ENCODE measurements around the gene MAP3K3.

Gene MAP3K3

DNA sequence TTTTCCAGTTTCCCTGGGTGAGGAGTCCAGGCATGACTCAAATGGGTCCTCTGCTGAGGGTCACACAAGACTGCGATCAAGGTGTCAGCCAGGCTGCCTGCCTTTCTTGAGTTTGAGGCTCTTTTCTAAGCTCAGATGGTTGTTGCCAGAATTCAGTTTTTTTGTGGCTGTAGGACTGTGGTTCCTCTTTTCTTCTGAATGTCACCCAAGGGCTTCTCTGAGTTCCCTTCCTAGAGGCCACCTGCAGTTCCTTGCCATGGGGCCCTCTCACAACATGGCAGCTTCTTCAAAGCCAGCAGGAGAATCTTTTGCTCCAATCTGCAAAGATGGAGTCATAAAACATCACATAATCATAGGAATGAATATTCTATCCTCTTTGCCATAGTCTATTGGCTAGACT lies 60.2 kb downstream of the MAP3K3 start:
- intact Hi-C loops (cut with micrococcal nuclease), result no loop called here
- Mint-ChIP-seq H3K4me1 (ENCODE audit: low read depth) (peaks cover 25% of the 10 kb centered on the region), H3K27ac (no peak overlapping the region), H3K9me3 (no peaks in the 10 kb centered on the region), H3K4me3 (no peak overlapping the region), H3K27me3 (no peaks in the 10 kb centered on the region), H3K36me3 (ENCODE audit: low read depth) (peaks cover 100% of the 10 kb centered on the region)

DNA sequence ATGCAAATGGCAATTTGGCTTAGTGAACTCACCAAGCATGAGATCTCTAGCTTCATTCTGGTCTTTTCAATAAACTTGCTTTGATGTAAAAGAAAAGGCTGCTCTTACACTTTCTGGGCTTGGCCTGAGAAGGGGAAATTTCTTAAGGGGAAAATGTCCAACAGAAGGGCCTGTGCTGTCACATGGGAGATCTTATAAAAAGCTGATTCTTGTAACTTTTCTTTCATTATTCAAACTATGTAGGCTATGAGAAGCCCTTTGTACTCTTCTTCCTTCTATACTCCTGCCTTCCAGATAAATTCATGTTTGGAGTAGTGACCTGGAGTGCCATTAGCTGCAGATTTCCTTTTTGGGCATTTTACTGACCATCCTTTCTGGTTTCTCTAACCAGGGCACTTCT lies 60.8 kb downstream of the MAP3K3 start:
- Mint-ChIP-seq H3K4me3 (no peak overlapping the region), H3K4me1 (ENCODE audit: low read depth) (peaks cover 25% of the 10 kb centered on the region), H3K27ac (no peak overlapping the region), H3K36me3 (ENCODE audit: low read depth) (peaks cover 100% of the 10 kb centered on the region), H3K27me3 (no peaks in the 10 kb centered on the region), H3K9me3 (no peaks in the 10 kb centered on the region)
- intact Hi-C loops (cut with micrococcal nuclease), result no loop called here

DNA sequence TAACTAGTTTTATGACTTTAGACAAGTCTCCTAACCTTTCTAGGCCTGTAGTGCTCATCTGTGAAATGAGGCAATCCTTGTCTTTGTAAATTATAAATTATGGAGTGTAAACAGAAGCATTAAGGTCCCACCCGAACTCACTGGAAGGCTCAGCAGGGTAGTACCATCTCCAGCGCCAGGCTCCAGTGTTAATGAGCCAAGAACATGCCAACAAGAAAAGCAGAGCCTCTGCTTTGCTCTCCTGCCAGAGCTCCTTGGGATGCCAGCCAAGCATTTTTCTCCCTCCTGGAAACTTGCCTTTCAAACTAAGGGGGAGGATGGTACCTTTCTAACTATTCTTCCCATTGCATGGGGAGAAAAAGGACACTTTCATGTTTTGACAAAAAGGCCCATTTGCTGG lies 62.8 kb downstream of the MAP3K3 start:
- Mint-ChIP-seq H3K27me3 (no peaks in the 10 kb centered on the region), H3K4me3 (no peak overlapping the region), H3K36me3 (ENCODE audit: low read depth) (peaks cover 100% of the 10 kb centered on the region), H3K27ac (no peak overlapping the region), H3K4me1 (ENCODE audit: low read depth) (peaks cover 25% of the 10 kb centered on the region), H3K9me3 (no peaks in the 10 kb centered on the region)
- intact Hi-C loops (cut with micrococcal nuclease), result no loop called here

DNA sequence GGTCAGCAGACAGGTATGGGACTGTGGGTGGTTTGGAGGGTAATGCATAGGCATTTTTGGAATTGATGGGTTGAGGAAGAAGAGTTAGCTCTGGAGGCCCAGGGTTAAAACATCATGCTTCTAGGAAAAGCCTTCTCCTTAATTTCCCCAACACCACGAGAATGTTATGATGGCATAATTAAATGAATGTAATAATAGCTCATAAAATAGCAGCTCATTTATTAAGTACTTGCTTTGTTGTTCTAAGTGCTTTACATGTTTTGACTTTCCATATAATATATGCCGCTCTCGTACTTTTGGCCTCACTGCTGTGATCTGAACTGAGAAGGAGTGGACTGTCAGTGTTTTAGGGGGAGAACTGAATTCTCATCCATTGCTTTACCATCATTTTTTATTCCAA lies 63.4 kb downstream of the MAP3K3 start:
- intact Hi-C loops (cut with micrococcal nuclease), result no loop called here
- peaks cover 25% of the 10 kb centered on the region for H3K4me1 Mint-ChIP-seq (ENCODE audit: low read depth)
- H3K36me3 Mint-ChIP-seq (ENCODE audit: low read depth), result peaks cover 100% of the 10 kb centered on the region
- H3K27me3 Mint-ChIP-seq, result no peaks in the 10 kb centered on the region
- no peak overlapping the region for H3K4me3 Mint-ChIP-seq
- no peak overlapping the region for H3K27ac Mint-ChIP-seq
- no peaks in the 10 kb centered on the region for H3K9me3 Mint-ChIP-seq

DNA sequence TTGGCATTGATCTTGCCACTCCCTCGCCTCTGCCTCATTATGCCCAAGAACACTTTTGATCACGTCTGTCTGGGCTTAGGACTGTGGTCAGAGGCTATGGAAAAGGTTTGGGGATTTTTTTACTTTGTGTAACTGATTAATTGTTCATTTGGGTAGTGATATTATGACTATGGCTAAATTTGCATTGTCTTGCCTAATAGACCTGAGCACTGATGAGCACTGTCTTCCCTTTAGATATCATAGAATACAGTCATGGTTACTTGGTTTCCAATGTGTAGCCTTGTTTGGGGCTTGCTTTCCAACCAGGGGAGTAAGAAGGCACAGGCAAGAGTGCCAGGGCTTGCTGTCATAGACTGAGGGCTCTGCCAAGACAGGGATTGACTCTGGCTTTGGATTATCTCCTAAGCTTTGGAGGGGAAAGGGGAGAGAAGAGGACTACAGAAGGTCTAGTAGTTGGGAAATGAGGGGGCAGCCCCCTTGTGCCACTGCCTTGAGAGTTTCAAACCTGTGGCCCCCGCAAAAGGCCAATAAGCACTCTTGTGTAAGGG lies 64.0 kb downstream of the MAP3K3 start:
- Mint-ChIP-seq H3K27ac (no peak overlapping the region), H3K36me3 (ENCODE audit: low read depth) (peaks cover 100% of the 10 kb centered on the region), H3K9me3 (no peaks in the 10 kb centered on the region), H3K4me3 (no peak overlapping the region), H3K4me1 (ENCODE audit: low read depth) (peaks cover 19% of the 10 kb centered on the region), H3K27me3 (no peaks in the 10 kb centered on the region)
- intact Hi-C loops (cut with micrococcal nuclease), result no loop called here

DNA sequence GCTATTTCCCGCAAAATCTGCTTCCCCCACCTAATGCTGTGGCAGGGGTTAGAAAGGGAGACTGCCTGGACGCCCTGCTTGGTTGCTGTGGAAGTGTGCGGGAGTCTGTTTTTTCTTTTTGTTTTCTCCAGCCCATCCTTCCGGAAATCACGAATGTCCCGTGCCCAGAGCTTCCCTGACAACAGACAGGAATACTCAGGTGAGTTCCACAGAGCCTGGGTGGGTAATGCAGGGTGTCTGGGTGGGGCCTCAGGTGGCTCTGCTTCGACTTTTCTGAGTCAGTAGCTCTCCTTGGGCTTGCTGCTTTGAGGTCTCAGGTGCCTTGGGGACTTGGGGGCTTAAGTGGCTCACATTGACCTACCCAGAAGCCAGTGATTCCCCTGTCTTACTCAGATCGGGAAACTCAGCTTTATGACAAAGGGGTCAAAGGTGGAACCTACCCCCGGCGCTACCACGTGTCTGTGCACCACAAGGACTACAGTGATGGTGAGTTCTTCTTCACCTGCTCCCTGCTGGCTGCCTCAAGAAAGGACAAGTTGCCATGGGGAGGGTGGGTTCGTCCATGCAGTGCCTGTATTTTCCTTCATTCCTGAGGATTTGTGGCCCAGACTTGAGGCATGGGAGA lies 66.3 kb downstream of the MAP3K3 start:
- Mint-ChIP-seq H3K36me3 (ENCODE audit: low read depth) (peaks cover 100% of the 10 kb centered on the region), H3K27ac (no peak overlapping the region), H3K4me1 (ENCODE audit: low read depth) (peaks cover 10% of the 10 kb centered on the region), H3K9me3 (no peaks in the 10 kb centered on the region), H3K27me3 (no peaks in the 10 kb centered on the region), H3K4me3 (no peak overlapping the region)
- intact Hi-C loops (cut with micrococcal nuclease), result no loop called here

DNA sequence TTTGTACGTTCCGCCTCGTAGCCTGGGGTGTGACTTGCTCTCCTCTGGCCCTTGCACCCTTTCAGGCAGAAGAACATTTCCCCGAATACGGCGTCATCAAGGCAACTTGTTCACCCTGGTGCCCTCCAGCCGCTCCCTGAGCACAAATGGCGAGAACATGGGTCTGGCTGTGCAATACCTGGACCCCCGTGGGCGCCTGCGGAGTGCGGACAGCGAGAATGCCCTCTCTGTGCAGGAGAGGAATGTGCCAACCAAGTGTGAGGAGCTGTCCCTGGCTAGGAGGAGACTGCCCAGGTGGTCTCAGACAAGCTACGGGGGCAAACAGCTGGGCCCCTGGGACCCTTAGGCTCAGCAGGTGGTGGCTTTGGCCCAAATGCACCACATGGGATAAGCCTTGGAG lies 67.3 kb downstream of the MAP3K3 start:
- H3K4me3 Mint-ChIP-seq, result no peak overlapping the region
- peaks cover 18% of the 10 kb centered on the region for H3K4me1 Mint-ChIP-seq (ENCODE audit: low read depth)
- H3K27ac Mint-ChIP-seq, result no peak overlapping the region
- intact Hi-C loops (cut with micrococcal nuclease), result no loop called here
- no peaks in the 10 kb centered on the region for H3K27me3 Mint-ChIP-seq
- H3K36me3 Mint-ChIP-seq (ENCODE audit: low read depth), result peaks cover 100% of the 10 kb centered on the region
- H3K9me3 Mint-ChIP-seq, result no peaks in the 10 kb centered on the region

DNA sequence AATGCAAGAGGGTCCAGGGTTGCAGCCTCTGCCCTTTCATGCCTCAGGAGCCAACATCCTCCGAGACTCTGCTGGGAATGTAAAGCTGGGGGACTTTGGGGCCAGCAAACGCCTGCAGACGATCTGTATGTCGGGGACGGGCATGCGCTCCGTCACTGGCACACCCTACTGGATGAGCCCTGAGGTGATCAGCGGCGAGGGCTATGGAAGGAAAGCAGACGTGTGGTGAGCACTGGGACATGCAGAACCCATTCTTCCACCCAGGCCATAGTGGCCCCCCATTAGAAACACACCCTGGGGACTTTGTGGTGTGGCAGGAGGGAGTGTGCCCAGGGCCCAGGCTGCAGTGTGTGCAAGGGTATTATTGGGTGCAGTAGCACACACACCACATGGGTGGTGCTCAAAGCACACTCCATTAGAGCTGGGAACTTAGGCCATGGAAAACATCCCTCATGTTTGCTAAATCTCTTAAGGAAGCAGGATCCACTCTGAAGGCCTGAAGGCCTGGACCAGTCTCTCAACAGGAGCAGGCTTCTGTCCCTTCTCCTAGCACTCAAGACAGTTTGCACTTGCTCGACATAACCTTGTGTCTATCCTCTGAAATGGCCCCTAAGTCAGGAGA lies 70.1 kb downstream of the MAP3K3 start:
- Mint-ChIP-seq H3K27me3 (no peaks in the 10 kb centered on the region), H3K4me3 (no peak overlapping the region), H3K36me3 (ENCODE audit: low read depth) (peaks cover 100% of the 10 kb centered on the region), H3K4me1 (ENCODE audit: low read depth) (peaks cover 47% of the 10 kb centered on the region), H3K9me3 (no peaks in the 10 kb centered on the region), H3K27ac (peak overlapping the region; percentile 84)
- intact Hi-C loops (cut with micrococcal nuclease), result no loop called here

DNA sequence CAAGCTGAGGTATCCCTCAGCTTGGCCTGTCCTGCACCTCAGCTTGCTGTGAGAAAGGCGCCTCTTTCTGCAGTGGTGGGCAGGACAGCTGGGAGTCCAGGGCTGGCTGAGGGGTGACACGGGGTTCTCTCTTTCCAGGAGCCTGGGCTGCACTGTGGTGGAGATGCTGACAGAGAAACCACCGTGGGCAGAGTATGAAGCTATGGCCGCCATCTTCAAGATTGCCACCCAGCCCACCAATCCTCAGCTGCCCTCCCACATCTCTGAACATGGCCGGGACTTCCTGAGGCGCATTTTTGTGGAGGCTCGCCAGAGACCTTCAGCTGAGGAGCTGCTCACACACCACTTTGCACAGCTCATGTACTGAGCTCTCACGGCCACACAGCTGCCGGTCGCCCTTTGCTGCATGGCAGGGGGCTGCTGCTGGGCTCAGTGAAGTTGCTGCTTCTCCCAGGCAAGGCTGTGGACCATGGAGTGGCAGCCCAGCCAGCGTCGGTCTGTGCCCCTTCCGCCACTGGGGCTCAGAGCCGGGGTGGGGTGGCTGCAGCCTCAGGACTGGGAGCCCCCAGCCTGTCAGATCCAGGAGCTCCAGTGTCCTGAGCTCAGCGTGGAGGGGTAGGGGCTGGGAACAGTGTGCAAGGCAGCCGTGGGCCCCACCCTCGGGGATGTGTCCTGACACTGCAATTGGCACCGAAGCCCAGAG lies 71.3 kb downstream of the MAP3K3 start:
- H3K27me3 Mint-ChIP-seq, result no peaks in the 10 kb centered on the region
- H3K27ac Mint-ChIP-seq, result peak overlapping the region; percentile 84
- H3K9me3 Mint-ChIP-seq, result no peaks in the 10 kb centered on the region
- peaks cover 100% of the 10 kb centered on the region for H3K36me3 Mint-ChIP-seq (ENCODE audit: low read depth)
- peaks cover 59% of the 10 kb centered on the region for H3K4me1 Mint-ChIP-seq (ENCODE audit: low read depth)
- H3K4me3 Mint-ChIP-seq, result no peak overlapping the region
- intact Hi-C loops (cut with micrococcal nuclease), result no loop called here

DNA sequence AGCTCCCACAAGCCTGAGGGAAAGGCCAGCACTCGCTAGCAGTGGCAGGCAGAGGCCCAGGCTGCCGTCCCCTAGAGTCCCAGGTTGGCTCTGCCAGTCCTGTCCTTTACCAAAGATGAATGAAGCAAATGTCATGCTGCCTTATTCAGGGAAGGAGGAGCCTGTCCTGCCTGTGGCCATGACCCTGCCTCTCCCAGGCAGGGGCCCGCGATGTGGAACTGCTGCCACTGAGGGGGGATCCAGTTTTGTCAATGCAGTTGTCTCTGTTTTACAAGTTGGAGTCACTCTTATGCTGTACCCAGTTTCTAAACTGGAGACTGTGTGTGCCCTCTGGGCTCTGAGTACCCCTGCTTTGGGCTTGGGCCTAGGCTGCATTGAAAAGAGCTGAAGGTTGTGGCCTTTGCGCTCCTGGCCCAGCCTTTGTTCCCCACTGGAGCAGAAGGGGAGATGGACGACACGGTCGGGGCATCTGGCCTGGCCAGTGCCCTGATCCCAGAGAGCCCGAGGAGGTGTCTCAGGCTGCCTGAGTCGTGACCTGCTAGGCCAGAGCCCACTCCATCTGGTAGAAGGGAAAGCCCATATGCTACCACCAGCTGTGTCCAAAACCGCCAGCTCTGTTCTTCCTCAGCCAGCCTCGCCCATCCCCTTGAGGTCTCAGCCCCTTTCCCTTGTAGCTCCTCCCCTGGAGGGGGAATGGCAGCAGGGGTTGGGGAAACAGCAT lies 72.2 kb downstream of the MAP3K3 start:
- peak overlapping the region; percentile 84 for H3K27ac Mint-ChIP-seq
- peaks cover 100% of the 10 kb centered on the region for H3K36me3 Mint-ChIP-seq (ENCODE audit: low read depth)
- H3K4me1 Mint-ChIP-seq (ENCODE audit: low read depth), result peaks cover 60% of the 10 kb centered on the region
- H3K9me3 Mint-ChIP-seq, result no peaks in the 10 kb centered on the region
- intact Hi-C loops (cut with micrococcal nuclease), result no loop called here
- no peak overlapping the region for H3K4me3 Mint-ChIP-seq
- no peaks in the 10 kb centered on the region for H3K27me3 Mint-ChIP-seq

DNA sequence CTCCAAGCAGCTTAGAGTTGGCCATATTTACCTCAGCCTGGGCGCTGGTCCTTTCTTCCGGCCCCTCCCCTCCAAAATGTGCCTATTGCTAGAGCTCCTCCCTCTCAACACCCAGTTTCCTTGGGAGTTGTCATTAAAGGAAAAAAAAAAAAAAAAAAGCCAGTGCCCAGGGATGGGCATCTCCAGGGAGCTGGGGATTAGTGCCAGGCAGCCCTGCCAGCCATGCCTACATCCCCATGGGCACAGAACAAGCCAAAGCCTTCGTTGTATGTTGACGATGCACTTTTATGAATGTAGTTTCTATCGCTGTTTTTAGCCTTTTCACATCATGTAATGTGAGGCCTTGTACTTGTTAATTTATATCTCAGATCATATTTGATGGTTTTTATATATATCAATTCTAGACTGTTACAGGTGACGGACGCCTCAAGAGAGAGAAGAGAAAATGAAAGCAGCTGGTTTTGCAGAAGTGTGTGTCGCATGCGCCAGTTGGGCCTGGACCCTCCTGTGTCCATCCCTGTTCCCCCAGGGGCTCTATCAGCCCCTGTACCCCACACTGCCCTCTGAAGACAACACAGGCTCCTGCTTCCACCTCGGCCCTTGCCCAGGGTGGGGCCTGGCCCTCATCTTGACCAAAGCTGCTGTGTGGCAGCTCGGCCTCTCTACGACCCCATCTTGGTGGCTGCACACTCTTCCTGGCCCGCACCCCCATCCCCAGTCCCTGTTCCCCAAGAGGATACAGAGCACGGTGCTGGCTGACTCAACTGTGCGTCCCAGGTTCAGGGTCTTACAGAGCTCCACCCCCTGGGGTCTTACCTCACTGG lies 72.9 kb downstream of the MAP3K3 start:
- Mint-ChIP-seq H3K4me1 (ENCODE audit: low read depth) (peaks cover 60% of the 10 kb centered on the region), H3K36me3 (ENCODE audit: low read depth) (peaks cover 93% of the 10 kb centered on the region), H3K9me3 (no peaks in the 10 kb centered on the region), H3K27me3 (no peaks in the 10 kb centered on the region), H3K4me3 (no peak overlapping the region), H3K27ac (peak overlapping the region; percentile 84)
- intact Hi-C loops (cut with micrococcal nuclease), result loop anchor here (5.0 kb wide), 2 partner anchors 132 to 268 kb away; partner anchors contain the start of genes FTSJ3 and PSMC5

DNA sequence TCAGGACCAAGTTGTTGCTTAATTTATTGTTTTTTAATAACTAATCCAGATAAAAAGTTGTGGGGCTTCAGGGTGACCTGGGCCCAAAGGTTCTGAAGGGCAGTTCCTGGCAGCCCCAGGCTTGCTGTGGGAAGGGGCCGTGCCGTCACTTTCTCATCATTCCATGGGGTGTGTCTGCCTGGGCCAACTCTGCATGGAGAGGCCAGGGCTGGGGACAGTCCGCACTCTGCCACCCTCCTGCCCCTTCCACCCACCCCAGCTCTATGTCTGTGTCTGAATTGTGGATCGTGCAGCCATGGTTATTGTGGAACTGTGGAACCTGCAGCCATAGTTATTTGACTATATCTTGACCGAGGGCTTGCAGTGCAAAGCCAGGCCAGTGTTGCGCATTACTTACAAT lies 73.7 kb downstream of the MAP3K3 start:
- intact Hi-C loops (cut with micrococcal nuclease), result loop anchor here (5.0 kb wide), 2 partner anchors 131 to 269 kb away; partner anchors contain the start of genes FTSJ3 and PSMC5
- Mint-ChIP-seq H3K27me3 (no peaks in the 10 kb centered on the region), H3K4me3 (no peak overlapping the region), H3K27ac (peak overlapping the region; percentile 84), H3K4me1 (ENCODE audit: low read depth) (peaks cover 63% of the 10 kb centered on the region), H3K9me3 (no peaks in the 10 kb centered on the region), H3K36me3 (ENCODE audit: low read depth) (peaks cover 85% of the 10 kb centered on the region)

DNA sequence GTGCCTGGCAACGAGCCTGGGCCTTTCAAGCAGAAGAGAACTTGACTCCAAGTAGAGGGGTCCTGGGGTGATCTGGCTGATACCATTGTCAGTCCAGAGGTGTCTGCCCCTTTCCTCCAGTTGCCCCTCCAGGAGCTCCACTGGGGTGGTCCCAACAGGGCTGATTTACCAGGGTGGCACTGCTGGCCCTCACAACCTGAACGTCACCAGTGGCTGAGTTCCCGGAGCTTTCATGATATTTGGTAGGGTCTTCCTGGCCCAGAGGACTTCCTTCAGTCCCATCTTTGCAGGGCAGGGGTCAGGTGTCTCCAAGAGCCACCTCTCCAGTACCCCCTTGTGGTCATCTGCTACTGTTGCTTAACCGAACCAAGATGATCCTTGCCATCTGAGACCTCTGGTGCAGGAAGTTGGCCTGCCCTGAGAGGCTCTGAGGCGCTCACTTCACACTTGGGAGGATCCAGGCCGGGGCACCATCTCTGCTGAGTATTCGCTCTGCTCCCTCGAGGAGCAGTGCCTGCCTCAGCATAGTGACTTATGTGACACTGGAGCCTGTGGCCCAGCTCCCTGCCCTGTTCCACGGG lies 74.3 kb downstream of the MAP3K3 start:
- Mint-ChIP-seq H3K36me3 (ENCODE audit: low read depth) (peaks cover 84% of the 10 kb centered on the region), H3K9me3 (no peaks in the 10 kb centered on the region), H3K27me3 (no peaks in the 10 kb centered on the region), H3K4me1 (ENCODE audit: low read depth) (peaks cover 69% of the 10 kb centered on the region), H3K27ac (peak overlapping the region; percentile 84), H3K4me3 (peak overlapping the region; percentile 90)
- intact Hi-C loops (cut with micrococcal nuclease), result loop anchor here (5.0 kb wide), 2 partner anchors 131 to 269 kb away; partner anchors contain the start of genes FTSJ3 and PSMC5
